Neural progenitor cell (in vitro differentiated cells): ENCODE measurements around the gene PRDX1. TPM values are rescaled to one million over a fixed set of nuclear protein-coding genes. Genes with fewer than 3 reads are reported as not detected.

Experiments used
- DNase-seq: peaks from one replicate; pipeline ENCODE4 v3.0.0-alpha.2; 2016; ENCODE audit warnings: low spot score
- H2AFZ ChIP-seq: fragments of 200-600 bp; sonication (generic); replicated peaks from 2 replicates; pipeline ENCODE4 v1.6.1; 2016; ENCODE audit warnings: antibody characterized with exemption
- H3F3A ChIP-seq: fragments of 200-600 bp; sonication (generic); 2 replicates; pipeline ENCODE4 v1.6.1; 2016; ENCODE audit warnings: antibody characterized with exemption, low read depth
- H3K27ac ChIP-seq: fragments of 200-600 bp; sonication (generic); 2 replicates; pipeline ENCODE4 v1.5.1; 2016; ENCODE audit warnings: mild to moderate bottlenecking
- H3K27me3 ChIP-seq: fragments of 200-600 bp; sonication (generic); 2 replicates; pipeline ENCODE4 v1.6.1; 2016; ENCODE audit warnings: mild to moderate bottlenecking, moderate library complexity
- H3K36me3 ChIP-seq: fragments of 200-600 bp; sonication (generic); 2 replicates; pipeline ENCODE4 v1.5.1; 2016
- H3K4me1 ChIP-seq: fragments of 200-600 bp; sonication (generic); 2 replicates; pipeline ENCODE4 v1.6.1; 2016; ENCODE audit warnings: mixed run types
- H3K4me2 ChIP-seq: fragments of 200-600 bp; sonication (generic); 2 replicates; pipeline ENCODE4 v1.6.1; 2016
- H3K4me3 ChIP-seq: fragments of 200-600 bp; sonication (generic); 2 replicates; pipeline ENCODE4 v1.5.1; 2016
- H3K79me2 ChIP-seq: fragments of 200-600 bp; sonication (generic); 2 replicates; pipeline ENCODE4 v1.6.1; 2016; ENCODE audit warnings: low read depth
- H3K9ac ChIP-seq: fragments of 200-600 bp; sonication (generic); 2 replicates; pipeline ENCODE4 v1.6.1; 2016
- H3K9me3 ChIP-seq: fragments of 200-600 bp; sonication (generic); 2 replicates; pipeline ENCODE4 v1.5.1; 2016; ENCODE audit warnings: low read depth
- H4K20me1 ChIP-seq: fragments of 200-600 bp; sonication (generic); 2 replicates; pipeline ENCODE4 v1.6.1; 2016; ENCODE audit warnings: low read depth
- H3K27ac Mint-ChIP-seq: 3 replicates; pipeline ENCODE4 v1.8.0; 2021; ENCODE audit warnings: mixed read lengths
- H3K27me3 Mint-ChIP-seq: 2 replicates; pipeline ENCODE4 v1.8.0; 2022; ENCODE audit warnings: low read depth, mild to moderate bottlenecking, inconsistent platforms, moderate library complexity, mixed read lengths; ENCODE audit not compliant: insufficient read depth
- H3K36me3 Mint-ChIP-seq: 3 replicates; pipeline ENCODE4 v1.8.0; 2021; ENCODE audit warnings: mixed read lengths
- H3K4me1 Mint-ChIP-seq: 3 replicates; pipeline ENCODE4 v1.8.0; 2021; ENCODE audit warnings: mixed read lengths
- H3K4me3 Mint-ChIP-seq: 3 replicates; pipeline ENCODE4 v1.8.0; 2021; ENCODE audit warnings: mild to moderate bottlenecking, moderate library complexity, mixed read lengths
- H3K9me3 Mint-ChIP-seq: 3 replicates; pipeline ENCODE4 v1.8.0; 2020; ENCODE audit warnings: mixed read lengths
- EZH2 ChIP-seq: fragments of 200-600 bp; sonication (generic); IDR thresholded peaks from 2 replicates; pipeline ENCODE4 v1.6.1; 2017; ENCODE audit warnings: antibody characterized with exemption, mild to moderate bottlenecking, moderate library complexity
- EZH2phosphoT487 ChIP-seq: fragments of 200-600 bp; sonication (generic); IDR thresholded peaks from 2 replicates; pipeline ENCODE4 v1.6.1; 2017; ENCODE audit warnings: antibody characterized with exemption
- total RNA-seq: library from RNA; depleted of rRNA; stranded (reverse); fragments of >200 nt; gene quantifications from 2 replicates; pipeline ENCODE4 v1.2.3, GENCODE V29; 2015; ENCODE audit warnings: low replicate concordance
- TF ChIP-seq, protein P1 (sequence below): fragments of 200-600 bp; sonication (generic); IDR thresholded peaks from 2 replicates; pipeline ENCODE4 v1.5.1; 2017; ENCODE audit warnings: antibody characterized with exemption, mild to moderate bottlenecking

Gene PRDX1
- total RNA-seq, 1 donor from 2014 or later = 653 TPM

DNA sequence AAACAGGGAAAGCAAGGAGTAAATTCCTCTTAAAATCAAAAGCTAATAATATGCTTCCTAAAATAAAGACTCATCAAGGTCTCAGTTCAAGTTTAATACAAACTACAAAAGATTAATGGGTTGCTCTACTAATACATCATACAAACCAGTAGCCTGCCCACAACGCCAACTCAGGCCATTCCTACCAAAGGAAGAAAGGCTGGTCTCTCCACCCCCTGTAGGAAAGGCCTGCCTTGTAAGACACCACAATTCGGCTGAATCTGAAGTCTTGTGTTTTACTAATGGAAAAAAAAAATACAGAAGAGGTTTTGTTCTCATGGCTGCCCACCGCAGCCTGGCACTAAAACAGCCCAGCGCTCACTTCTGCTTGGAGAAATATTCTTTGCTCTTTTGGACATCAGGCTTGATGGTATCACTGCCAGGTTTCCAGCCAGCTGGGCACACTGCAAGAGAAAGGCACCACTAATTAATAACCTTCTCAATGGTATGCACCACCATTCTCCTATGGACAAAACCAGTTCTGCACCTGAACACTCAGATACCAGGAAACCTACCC, 10.6 kb downstream of the PRDX1 start:
- peaks cover 6% of the 10 kb centered on the region for H3K79me2 ChIP-seq
- no peaks in the 10 kb centered on the region for H3K4me1 ChIP-seq
- no peak overlapping the region for H3K27ac ChIP-seq
- peaks cover 34% of the 10 kb centered on the region for H3K36me3 Mint-ChIP-seq
- TF ChIP-seq, protein P1, sequence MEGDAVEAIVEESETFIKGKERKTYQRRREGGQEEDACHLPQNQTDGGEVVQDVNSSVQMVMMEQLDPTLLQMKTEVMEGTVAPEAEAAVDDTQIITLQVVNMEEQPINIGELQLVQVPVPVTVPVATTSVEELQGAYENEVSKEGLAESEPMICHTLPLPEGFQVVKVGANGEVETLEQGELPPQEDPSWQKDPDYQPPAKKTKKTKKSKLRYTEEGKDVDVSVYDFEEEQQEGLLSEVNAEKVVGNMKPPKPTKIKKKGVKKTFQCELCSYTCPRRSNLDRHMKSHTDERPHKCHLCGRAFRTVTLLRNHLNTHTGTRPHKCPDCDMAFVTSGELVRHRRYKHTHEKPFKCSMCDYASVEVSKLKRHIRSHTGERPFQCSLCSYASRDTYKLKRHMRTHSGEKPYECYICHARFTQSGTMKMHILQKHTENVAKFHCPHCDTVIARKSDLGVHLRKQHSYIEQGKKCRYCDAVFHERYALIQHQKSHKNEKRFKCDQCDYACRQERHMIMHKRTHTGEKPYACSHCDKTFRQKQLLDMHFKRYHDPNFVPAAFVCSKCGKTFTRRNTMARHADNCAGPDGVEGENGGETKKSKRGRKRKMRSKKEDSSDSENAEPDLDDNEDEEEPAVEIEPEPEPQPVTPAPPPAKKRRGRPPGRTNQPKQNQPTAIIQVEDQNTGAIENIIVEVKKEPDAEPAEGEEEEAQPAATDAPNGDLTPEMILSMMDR = no peak
- no peak for TF ChIP-seq EZH2
- no peak for TF ChIP-seq EZH2phosphoT487
- H4K20me1 ChIP-seq = peaks cover 22% of the 10 kb centered on the region
- no peak overlapping the region for H3K27ac Mint-ChIP-seq
- no peak for DNase-seq
- no peak overlapping the region for H3K4me3 ChIP-seq
- H3K9ac ChIP-seq = no peak overlapping the region
- H3F3A ChIP-seq = peaks cover 57% of the 10 kb centered on the region
- no peak overlapping the region for H3K4me2 ChIP-seq
- H2AFZ ChIP-seq = no peak overlapping the region
- H3K9me3 Mint-ChIP-seq = no peaks in the 10 kb centered on the region
- no peaks in the 10 kb centered on the region for H3K27me3 Mint-ChIP-seq
- H3K36me3 ChIP-seq = peaks cover 4% of the 10 kb centered on the region
- no peaks in the 10 kb centered on the region for H3K27me3 ChIP-seq
- peaks cover 21% of the 10 kb centered on the region for H3K4me1 Mint-ChIP-seq
- H3K9me3 ChIP-seq = no peaks in the 10 kb centered on the region
- H3K4me3 Mint-ChIP-seq = no peak overlapping the region

GRCh38 chr1:45510036-45510971, 11.4 kb downstream of the PRDX1 start:
- H3K4me3 ChIP-seq = no peak overlapping the region
- H3K79me2 ChIP-seq = peaks cover 4% of the 10 kb centered on the region
- DNase-seq = no peak
- no peak overlapping the region for H3K9ac ChIP-seq
- no peak overlapping the region for H3K27ac Mint-ChIP-seq
- no peak overlapping the region for H3K4me2 ChIP-seq
- H3F3A ChIP-seq = peaks cover 57% of the 10 kb centered on the region
- H3K9me3 Mint-ChIP-seq = no peaks in the 10 kb centered on the region
- peaks cover 21% of the 10 kb centered on the region for H3K4me1 Mint-ChIP-seq
- H3K9me3 ChIP-seq = no peaks in the 10 kb centered on the region
- TF ChIP-seq EZH2phosphoT487 = no peak
- TF ChIP-seq, protein P1 = no peak
- no peak for TF ChIP-seq EZH2
- H3K27me3 ChIP-seq = no peaks in the 10 kb centered on the region
- H3K27ac ChIP-seq = no peak overlapping the region
- peaks cover 32% of the 10 kb centered on the region for H3K36me3 Mint-ChIP-seq
- H4K20me1 ChIP-seq = peaks cover 16% of the 10 kb centered on the region
- H3K4me1 ChIP-seq = no peaks in the 10 kb centered on the region
- H3K36me3 ChIP-seq = peaks cover 4% of the 10 kb centered on the region
- no peaks in the 10 kb centered on the region for H3K27me3 Mint-ChIP-seq
- H2AFZ ChIP-seq = no peak overlapping the region
- H3K4me3 Mint-ChIP-seq = no peak overlapping the region

- Histone ChIP-seq H3F3A (peaks cover 43% of the 10 kb centered on the region), H3K4me3 (no peak overlapping the region), H4K20me1 (peaks cover 10% of the 10 kb centered on the region), H3K36me3 (peaks cover 4% of the 10 kb centered on the region), H3K27me3 (no peaks in the 10 kb centered on the region), H3K4me2 (no peak overlapping the region), H2AFZ (no peak overlapping the region), H3K4me1 (no peaks in the 10 kb centered on the region), H3K9ac (no peak overlapping the region), H3K79me2 (no peaks in the 10 kb centered on the region), H3K9me3 (no peaks in the 10 kb centered on the region), H3K27ac (no peak overlapping the region)
- Mint-ChIP-seq H3K27me3 (no peaks in the 10 kb centered on the region), H3K4me3 (no peak overlapping the region), H3K36me3 (peaks cover 29% of the 10 kb centered on the region), H3K27ac (no peak overlapping the region), H3K4me1 (peaks cover 8% of the 10 kb centered on the region), H3K9me3 (no peaks in the 10 kb centered on the region)
- DNase-seq = no peak
- no peak for TF ChIP-seq EZH2phosphoT487
- TF ChIP-seq, protein P1 = no peak
- TF ChIP-seq EZH2 = no peak
Observed at GRCh38 chr1:45508295-45509151, 13.2 kb downstream of the PRDX1 start.
